HG02763 (cell line): ENCODE data around the gene UBN2.

ENCODE experiments used
- ATAC-seq: cut with Tn5 transposase; IDR thresholded peaks from one replicate; pipeline ENCODE4 v1.9.1; 2021; ENCODE audit warnings: mild to moderate bottlenecking, moderate library complexity; ENCODE audit not compliant: unreplicated experiment

UBN2 gene

GRCh38 chr7:139341776-139342226, 110.8 kb downstream of the UBN2 start:
- no peak for ATAC-seq

- no peak for ATAC-seq
Observed at GRCh38 chr7:139345042-139345441, 114.0 kb downstream of the UBN2 start.

- ATAC-seq: no peak
Observed at GRCh38 chr7:139351027-139351426, 120.0 kb downstream of the UBN2 start.

- no peak for ATAC-seq
Observed at GRCh38 chr7:139354729-139355128, 123.7 kb downstream of the UBN2 start.

- no peak for ATAC-seq
Observed at GRCh38 chr7:139355320-139355719, 124.3 kb downstream of the UBN2 start.
